SK-N-SH treated with all-trans-retinoic acid at 6 μM for 48 hours (cell line): ENCODE measurements around the gene DLG1.

ENCODE experiments used
- ESRRG ChIP-seq: fragments of 250-450 bp; sonication (Bioruptor Pico); IDR thresholded peaks from 2 replicates; pipeline ENCODE4 v1.6.1; 2021; ENCODE audit warnings: mild to moderate bottlenecking
- GLIS3 ChIP-seq: fragments of 250-450 bp; sonication (Bioruptor Pico); IDR thresholded peaks from 2 replicates; pipeline ENCODE4 v1.5.0; 2020; ENCODE audit warnings: mild to moderate bottlenecking, moderate library complexity
- ISL1 ChIP-seq: fragments of 250-450 bp; sonication (Bioruptor Pico); IDR thresholded peaks from 2 replicates; pipeline ENCODE4 v2.1.2; 2022; ENCODE audit warnings: mild to moderate bottlenecking, moderate library complexity
- OSR1 ChIP-seq: fragments of 250-450 bp; sonication (Bioruptor Pico); IDR thresholded peaks from 2 replicates; pipeline ENCODE4 v1.8.0; 2022; ENCODE audit warnings: moderate library complexity, mild to moderate bottlenecking, inconsistent platforms
- TOX ChIP-seq: fragments of 250-450 bp; sonication (Bioruptor Pico); IDR thresholded peaks from 2 replicates; pipeline ENCODE4 v1.8.0; 2021; ENCODE audit warnings: mild to moderate bottlenecking, moderate library complexity, borderline replicate concordance
- ZFP3 ChIP-seq: fragments of 250-450 bp; sonication (Bioruptor Pico); IDR thresholded peaks from 2 replicates; pipeline ENCODE4 v1.5.0; 2020; ENCODE audit warnings: mild to moderate bottlenecking, moderate library complexity
- ZFP30 ChIP-seq: fragments of 450-650 bp; formaldehyde crosslinking; IDR thresholded peaks from 2 replicates; pipeline ENCODE4 v1.5.0; 2022; ENCODE audit warnings: mild to moderate bottlenecking, moderate library complexity
- ZNF565 ChIP-seq: fragments of 450-650 bp; formaldehyde crosslinking; conservative IDR thresholded peaks from 2 replicates; pipeline ENCODE4 v1.5.0; 2020; ENCODE audit warnings: low read depth, mild to moderate bottlenecking, moderate library complexity
- ZNF8 ChIP-seq: fragments of 450-650 bp; formaldehyde crosslinking; IDR thresholded peaks from 2 replicates; pipeline ENCODE4 v1.5.0; 2020; ENCODE audit warnings: mild to moderate bottlenecking, moderate library complexity
- TF ChIP-seq, protein P1 (sequence below): fragments of 250-450 bp; sonication (Bioruptor Pico); IDR thresholded peaks from 2 replicates; pipeline ENCODE4 v1.8.0; 2020; ENCODE audit warnings: mild to moderate bottlenecking, moderate library complexity, borderline replicate concordance
- TF ChIP-seq, protein P2 (sequence below): fragments of 250-450 bp; sonication (Bioruptor Pico); IDR thresholded peaks from 2 replicates; pipeline ENCODE4 v1.5.0; 2020; ENCODE audit warnings: mild to moderate bottlenecking, moderate library complexity
- TF ChIP-seq, protein P3 (sequence below): fragments of 250-450 bp; sonication (Bioruptor Pico); IDR thresholded peaks from 2 replicates; pipeline ENCODE4 v1.5.1; 2020; ENCODE audit warnings: low read depth, mild to moderate bottlenecking, moderate library complexity

DNA sequence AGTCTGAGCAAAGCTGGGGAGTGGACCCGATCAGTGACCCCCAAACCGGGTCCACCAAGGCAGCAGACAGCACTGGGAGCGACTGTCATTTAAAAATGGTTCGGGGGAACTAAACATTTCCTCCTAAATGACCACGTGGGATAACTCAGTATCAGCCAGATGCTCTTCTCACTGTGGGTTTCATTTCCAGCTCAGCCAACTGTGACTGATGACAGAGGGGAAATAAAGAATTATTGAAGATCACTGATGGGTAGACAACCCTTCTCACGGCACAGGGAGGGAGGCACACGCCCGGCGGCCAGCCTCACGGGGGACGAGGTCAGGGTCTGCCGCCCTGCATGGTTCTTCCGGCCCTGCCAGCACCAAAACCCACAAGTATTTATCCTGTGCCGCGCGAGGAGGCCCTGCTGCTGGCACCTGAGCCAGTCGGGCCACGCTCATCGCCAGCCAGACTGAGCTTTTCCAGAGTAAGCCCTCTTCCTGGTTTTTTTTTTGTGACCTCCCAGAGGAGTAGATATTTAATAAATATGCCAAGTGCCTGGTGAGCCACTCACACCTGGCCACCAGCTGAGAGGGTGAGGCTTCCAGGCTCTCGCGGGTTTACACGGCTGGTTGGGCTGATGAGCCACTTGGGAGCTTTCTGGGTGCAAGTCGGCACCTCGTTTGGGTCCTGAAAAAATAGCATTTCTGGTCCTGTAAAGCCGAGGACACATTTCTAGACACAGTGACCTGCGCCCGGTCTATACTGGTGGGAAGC is 275.0 kb downstream of the DLG1 start:
- TF ChIP-seq, protein P1, sequence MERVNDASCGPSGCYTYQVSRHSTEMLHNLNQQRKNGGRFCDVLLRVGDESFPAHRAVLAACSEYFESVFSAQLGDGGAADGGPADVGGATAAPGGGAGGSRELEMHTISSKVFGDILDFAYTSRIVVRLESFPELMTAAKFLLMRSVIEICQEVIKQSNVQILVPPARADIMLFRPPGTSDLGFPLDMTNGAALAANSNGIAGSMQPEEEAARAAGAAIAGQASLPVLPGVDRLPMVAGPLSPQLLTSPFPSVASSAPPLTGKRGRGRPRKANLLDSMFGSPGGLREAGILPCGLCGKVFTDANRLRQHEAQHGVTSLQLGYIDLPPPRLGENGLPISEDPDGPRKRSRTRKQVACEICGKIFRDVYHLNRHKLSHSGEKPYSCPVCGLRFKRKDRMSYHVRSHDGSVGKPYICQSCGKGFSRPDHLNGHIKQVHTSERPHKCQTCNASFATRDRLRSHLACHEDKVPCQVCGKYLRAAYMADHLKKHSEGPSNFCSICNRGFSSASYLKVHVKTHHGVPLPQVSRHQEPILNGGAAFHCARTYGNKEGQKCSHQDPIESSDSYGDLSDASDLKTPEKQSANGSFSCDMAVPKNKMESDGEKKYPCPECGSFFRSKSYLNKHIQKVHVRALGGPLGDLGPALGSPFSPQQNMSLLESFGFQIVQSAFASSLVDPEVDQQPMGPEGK: no peak
- TF ChIP-seq TOX (no peak), OSR1 (CRISPR knock-in tag) (no peak), ZNF8 (CRISPR knock-in tag) (no peak), ESRRG (CRISPR knock-in tag) (no peak), ZFP3 (CRISPR knock-in tag) (no peak), GLIS3 (CRISPR knock-in tag) (no peak), ZNF565 (CRISPR knock-in tag) (no peak), ISL1 (CRISPR knock-in tag) (no peak), ZFP30 (CRISPR knock-in tag) (no peak)
- TF ChIP-seq, protein P2, sequence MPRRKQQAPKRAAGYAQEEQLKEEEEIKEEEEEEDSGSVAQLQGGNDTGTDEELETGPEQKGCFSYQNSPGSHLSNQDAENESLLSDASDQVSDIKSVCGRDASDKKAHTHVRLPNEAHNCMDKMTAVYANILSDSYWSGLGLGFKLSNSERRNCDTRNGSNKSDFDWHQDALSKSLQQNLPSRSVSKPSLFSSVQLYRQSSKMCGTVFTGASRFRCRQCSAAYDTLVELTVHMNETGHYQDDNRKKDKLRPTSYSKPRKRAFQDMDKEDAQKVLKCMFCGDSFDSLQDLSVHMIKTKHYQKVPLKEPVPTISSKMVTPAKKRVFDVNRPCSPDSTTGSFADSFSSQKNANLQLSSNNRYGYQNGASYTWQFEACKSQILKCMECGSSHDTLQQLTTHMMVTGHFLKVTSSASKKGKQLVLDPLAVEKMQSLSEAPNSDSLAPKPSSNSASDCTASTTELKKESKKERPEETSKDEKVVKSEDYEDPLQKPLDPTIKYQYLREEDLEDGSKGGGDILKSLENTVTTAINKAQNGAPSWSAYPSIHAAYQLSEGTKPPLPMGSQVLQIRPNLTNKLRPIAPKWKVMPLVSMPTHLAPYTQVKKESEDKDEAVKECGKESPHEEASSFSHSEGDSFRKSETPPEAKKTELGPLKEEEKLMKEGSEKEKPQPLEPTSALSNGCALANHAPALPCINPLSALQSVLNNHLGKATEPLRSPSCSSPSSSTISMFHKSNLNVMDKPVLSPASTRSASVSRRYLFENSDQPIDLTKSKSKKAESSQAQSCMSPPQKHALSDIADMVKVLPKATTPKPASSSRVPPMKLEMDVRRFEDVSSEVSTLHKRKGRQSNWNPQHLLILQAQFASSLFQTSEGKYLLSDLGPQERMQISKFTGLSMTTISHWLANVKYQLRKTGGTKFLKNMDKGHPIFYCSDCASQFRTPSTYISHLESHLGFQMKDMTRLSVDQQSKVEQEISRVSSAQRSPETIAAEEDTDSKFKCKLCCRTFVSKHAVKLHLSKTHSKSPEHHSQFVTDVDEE (CRISPR knock-in tag): no peak
- TF ChIP-seq, protein P3, sequence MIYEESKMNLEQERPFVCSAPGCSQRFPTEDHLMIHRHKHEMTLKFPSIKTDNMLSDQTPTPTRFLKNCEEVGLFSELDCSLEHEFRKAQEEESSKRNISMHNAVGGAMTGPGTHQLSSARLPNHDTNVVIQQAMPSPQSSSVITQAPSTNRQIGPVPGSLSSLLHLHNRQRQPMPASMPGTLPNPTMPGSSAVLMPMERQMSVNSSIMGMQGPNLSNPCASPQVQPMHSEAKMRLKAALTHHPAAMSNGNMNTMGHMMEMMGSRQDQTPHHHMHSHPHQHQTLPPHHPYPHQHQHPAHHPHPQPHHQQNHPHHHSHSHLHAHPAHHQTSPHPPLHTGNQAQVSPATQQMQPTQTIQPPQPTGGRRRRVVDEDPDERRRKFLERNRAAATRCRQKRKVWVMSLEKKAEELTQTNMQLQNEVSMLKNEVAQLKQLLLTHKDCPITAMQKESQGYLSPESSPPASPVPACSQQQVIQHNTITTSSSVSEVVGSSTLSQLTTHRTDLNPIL (CRISPR knock-in tag): no peak
